ENCODE data around the gene AP1S1. TPM values are rescaled to one million over a fixed set of nuclear protein-coding genes. Genes with fewer than 3 reads are reported as not detected.

Gene AP1S1
- total and polyA plus RNA-seq, 2 of the 13 experiments (the other 11 are each of a cell fraction or from before 2014, with no cell fraction given) = 57.5 to 68.1 TPM

DNA sequence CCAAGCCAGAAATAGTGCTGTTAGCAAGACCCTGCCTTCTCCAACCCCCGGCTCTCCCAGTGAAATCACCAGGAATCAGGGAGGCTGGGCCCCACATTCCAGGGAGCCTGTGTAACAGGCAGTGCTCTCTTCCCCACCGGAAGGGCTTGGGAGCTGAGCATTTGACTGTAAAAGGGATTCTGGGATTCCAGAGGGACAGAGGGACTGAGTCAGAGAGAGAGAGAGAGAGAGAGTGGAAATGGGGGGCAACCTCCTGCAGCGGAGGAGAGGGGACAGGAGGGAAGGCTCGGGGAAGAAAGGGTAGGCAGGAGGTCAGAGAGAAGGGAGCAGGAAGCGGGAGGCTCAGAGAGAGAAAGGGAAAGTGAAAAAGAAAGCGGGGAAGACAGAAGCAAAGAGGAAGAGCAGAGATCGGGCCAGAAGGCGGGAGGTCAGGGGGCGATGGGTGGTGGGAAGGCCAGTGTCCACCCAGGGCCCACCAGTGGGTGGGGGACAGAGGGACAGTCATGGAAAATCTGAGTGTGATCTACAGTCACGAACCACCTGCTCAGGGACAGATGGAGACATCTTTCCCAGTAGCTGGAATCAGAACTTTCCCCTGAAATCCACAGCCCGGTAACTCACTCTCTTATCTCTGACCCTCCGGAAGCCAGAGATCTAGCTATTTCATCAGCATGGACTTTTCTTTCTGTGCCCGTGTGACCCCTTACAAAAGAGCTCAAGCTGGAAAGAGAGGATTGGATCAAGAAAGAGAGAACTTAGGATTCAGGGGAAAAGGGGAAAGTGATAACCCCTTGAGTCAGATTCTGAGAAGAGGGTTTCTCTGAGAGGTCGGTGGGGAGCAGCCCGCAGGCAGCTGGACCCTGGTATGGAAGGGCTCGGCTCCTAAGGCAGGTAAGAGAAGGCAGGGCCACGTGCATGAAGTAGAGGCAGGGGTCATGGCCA lies 32.0 kb upstream of the AP1S1 start (continued):
- TF ChIP-seq TARDBP (CRISPR knock-in tag; IDR thresholded peaks at IDR 0.05) = peak; percentile 74
- no peak for TF ChIP-seq MTF2 (CRISPR knock-in tag; IDR thresholded peaks at IDR 0.05; ENCODE audit: borderline replicate concordance)
- TF ChIP-seq ZNF382 (CRISPR knock-in tag; IDR thresholded peaks at IDR 0.05; ENCODE audit: borderline replicate concordance) = no peak
- peak; percentile 93; the same call in 1 of the 2 replicates for TF ChIP-seq ZNF775 (CRISPR knock-in tag; IDR thresholded peaks at IDR 0.05; ENCODE audit: borderline replicate concordance)
- no peak for TF ChIP-seq SMARCE1 (IDR thresholded peaks at IDR 0.05; ENCODE audit: borderline replicate concordance)
- TF ChIP-seq SMAD1 (CRISPR knock-in tag; IDR thresholded peaks at IDR 0.05; ENCODE audit: borderline replicate concordance, low read depth) = no peak
- TF ChIP-seq ZNF780A (CRISPR knock-in tag; IDR thresholded peaks at IDR 0.05) = no peak
- TF ChIP-seq, protein P1, sequence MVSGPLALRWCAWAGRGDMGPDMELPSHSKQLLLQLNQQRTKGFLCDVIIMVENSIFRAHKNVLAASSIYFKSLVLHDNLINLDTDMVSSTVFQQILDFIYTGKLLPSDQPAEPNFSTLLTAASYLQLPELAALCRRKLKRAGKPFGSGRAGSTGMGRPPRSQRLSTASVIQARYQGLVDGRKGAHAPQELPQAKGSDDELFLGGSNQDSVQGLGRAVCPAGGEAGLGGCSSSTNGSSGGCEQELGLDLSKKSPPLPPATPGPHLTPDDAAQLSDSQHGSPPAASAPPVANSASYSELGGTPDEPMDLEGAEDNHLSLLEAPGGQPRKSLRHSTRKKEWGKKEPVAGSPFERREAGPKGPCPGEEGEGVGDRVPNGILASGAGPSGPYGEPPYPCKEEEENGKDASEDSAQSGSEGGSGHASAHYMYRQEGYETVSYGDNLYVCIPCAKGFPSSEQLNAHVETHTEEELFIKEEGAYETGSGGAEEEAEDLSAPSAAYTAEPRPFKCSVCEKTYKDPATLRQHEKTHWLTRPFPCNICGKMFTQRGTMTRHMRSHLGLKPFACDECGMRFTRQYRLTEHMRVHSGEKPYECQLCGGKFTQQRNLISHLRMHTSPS (CRISPR knock-in tag; IDR thresholded peaks at IDR 0.05; ENCODE audit: low read depth) = no peak
- TF ChIP-seq, protein P2, sequence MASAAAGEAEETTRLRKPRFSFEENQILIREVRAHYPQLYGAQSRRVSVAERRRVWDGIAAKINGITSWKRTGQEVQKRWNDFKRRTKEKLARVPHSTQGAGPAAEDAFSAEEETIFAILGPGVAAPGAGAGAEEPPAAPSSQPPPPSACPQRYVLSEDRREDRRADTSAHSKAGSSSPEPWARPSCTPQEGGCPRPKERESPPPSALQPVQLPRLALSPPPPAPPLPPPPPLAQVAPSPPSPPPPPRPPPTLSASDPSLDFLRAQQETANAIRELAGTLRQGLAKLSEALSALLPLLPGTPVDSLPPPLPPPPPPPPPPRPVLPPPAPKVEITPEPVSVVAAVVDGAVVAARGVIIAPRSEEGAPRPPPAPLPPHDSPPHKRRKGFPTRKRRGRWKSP (CRISPR knock-in tag; IDR thresholded peaks at IDR 0.05) = no peak
- TF ChIP-seq WIZ (CRISPR knock-in tag; IDR thresholded peaks at IDR 0.05) = no peak
- TF ChIP-seq MYC (CRISPR knock-in tag; IDR thresholded peaks at IDR 0.05; ENCODE audit: borderline replicate concordance) = no peak; the same call in 1 of the 2 replicates
- TF ChIP-seq, protein P3, sequence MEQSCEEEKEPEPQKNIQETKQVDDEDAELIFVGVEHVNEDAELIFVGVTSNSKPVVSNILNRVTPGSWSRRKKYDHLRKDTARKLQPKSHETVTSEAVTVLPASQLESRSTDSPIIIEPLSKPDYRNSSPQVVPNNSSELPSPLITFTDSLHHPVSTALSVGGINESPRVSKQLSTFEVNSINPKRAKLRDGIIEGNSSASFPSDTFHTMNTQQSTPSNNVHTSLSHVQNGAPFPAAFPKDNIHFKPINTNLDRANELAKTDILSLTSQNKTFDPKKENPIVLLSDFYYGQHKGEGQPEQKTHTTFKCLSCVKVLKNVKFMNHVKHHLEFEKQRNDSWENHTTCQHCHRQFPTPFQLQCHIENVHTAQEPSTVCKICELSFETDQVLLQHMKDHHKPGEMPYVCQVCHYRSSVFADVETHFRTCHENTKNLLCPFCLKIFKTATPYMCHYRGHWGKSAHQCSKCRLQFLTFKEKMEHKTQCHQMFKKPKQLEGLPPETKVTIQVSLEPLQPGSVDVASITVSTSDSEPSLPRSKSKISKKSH (CRISPR knock-in tag; IDR thresholded peaks at IDR 0.05; ENCODE audit: borderline replicate concordance) = no peak
- TF ChIP-seq SNRNP70 (IDR thresholded peaks at IDR 0.05; ENCODE audit: low read depth, low read length) = no peak
- TF ChIP-seq HNF1A (IDR thresholded peaks at IDR 0.05; ENCODE audit: low read depth) = 0 out of 2 replicates have a peak, but pooled peaks have one; percentile 11
- peak; percentile 53; the same call in 1 of the 2 replicates for TF ChIP-seq HNF1A (CRISPR knock-in tag; IDR thresholded peaks at IDR 0.05; ENCODE audit: borderline replicate concordance)
- TF ChIP-seq SUZ12 (IDR thresholded peaks at IDR 0.05; ENCODE audit: low read depth, low read length) = 0 out of 2 replicates have a peak, but pooled peaks have one; percentile 10
- TF ChIP-seq KDM6A (CRISPR knock-in tag; IDR thresholded peaks at IDR 0.05; ENCODE audit: low read depth) = peak; percentile 74
- no peak for TF ChIP-seq ZNF557 (CRISPR knock-in tag; IDR thresholded peaks at IDR 0.05)
- TF ChIP-seq MED8 (CRISPR knock-in tag; IDR thresholded peaks at IDR 0.05; ENCODE audit: insufficient replicate concordance) = peak; percentile 65

Measured in HepG2 (cell line).